ENCODE results near the gene SHC3.

The SHC3 gene

GRCh38 chr9:88983865-88984542 lies 194.6 kb downstream of the SHC3 start:
- Histone ChIP-seq H3K4me1 (ENCODE audit: insufficient read depth, low read length) (peaks cover 9% of the 10 kb centered on the region), H3K36me3 (ENCODE audit: insufficient read depth, low read length) (no peaks in the 10 kb centered on the region), H2AFZ (ENCODE audit: low read depth, low read length) (no peak overlapping the region), H3K9ac (ENCODE audit: low read depth, low read length) (no peak overlapping the region), H3K27ac (ENCODE audit: low read length) (no peak overlapping the region), H4K20me1 (ENCODE audit: insufficient read depth, low read length) (no peaks in the 10 kb centered on the region), H3K79me2 (ENCODE audit: insufficient read depth, low read length) (no peaks in the 10 kb centered on the region), H3K9me3 (ENCODE audit: insufficient read depth, low read length, severe bottlenecking) (peaks cover 3% of the 10 kb centered on the region), H3K27me3 (ENCODE audit: insufficient read depth, low read length, poor library complexity) (no peaks in the 10 kb centered on the region), H3K4me2 (ENCODE audit: insufficient read depth, low read length) (no peak overlapping the region), H3K4me3 (ENCODE audit: low read depth in 1 of 2, low read length in 2 of 2) (no peak overlapping the region)
- DNase-seq = no peak
- no peak for ATAC-seq (ENCODE audit: insufficient read depth, low read depth)
- TF ChIP-seq EZH2 (IDR thresholded peaks at IDR 0.05; ENCODE audit: borderline replicate concordance, low read depth, low read length, severe bottlenecking) (no peak), CTCF (IDR thresholded peaks at IDR 0.05; ENCODE audit: borderline replicate concordance, extremely low read depth, low read length, poor library complexity, severe bottlenecking) (no peak)

- ATAC-seq (ENCODE audit: insufficient read depth, low read depth) (no peak), DNase-seq (no peak)
- TF ChIP-seq EZH2 (IDR thresholded peaks at IDR 0.05; ENCODE audit: borderline replicate concordance, low read depth, low read length, severe bottlenecking) = no peak
These were observed 197.8 kb downstream of the SHC3 start for GRCh38 chr9:88980740-88981203.

GRCh38 chr9:88979791-88980190 lies 198.8 kb downstream of the SHC3 start:
- Histone ChIP-seq H4K20me1 (ENCODE audit: insufficient read depth, low read length) (no peaks in the 10 kb centered on the region), H3K4me1 (ENCODE audit: insufficient read depth, low read length) (no peaks in the 10 kb centered on the region), H3K9me3 (ENCODE audit: insufficient read depth, low read length, severe bottlenecking) (peaks cover 3% of the 10 kb centered on the region), H3K27ac (ENCODE audit: low read length) (no peak overlapping the region), H3K9ac (ENCODE audit: low read depth, low read length) (no peak overlapping the region), H3K4me2 (ENCODE audit: insufficient read depth, low read length) (no peak overlapping the region), H2AFZ (ENCODE audit: low read depth, low read length) (no peak overlapping the region), H3K36me3 (ENCODE audit: insufficient read depth, low read length) (no peaks in the 10 kb centered on the region), H3K27me3 (ENCODE audit: insufficient read depth, low read length, poor library complexity) (peaks cover 5% of the 10 kb centered on the region), H3K4me3 (ENCODE audit: low read depth in 1 of 2, low read length in 2 of 2) (no peak overlapping the region), H3K79me2 (ENCODE audit: insufficient read depth, low read length) (no peaks in the 10 kb centered on the region)
- TF ChIP-seq EZH2 (IDR thresholded peaks at IDR 0.05; ENCODE audit: borderline replicate concordance, low read depth, low read length, severe bottlenecking) = no peak
- no peak for TF ChIP-seq CTCF (IDR thresholded peaks at IDR 0.05; ENCODE audit: borderline replicate concordance, extremely low read depth, low read length, poor library complexity, severe bottlenecking)
- ATAC-seq (ENCODE audit: insufficient read depth, low read depth) (no peak), DNase-seq (no peak)

More at GRCh38 chr9:88980740-88981203, 197.8 kb downstream of the SHC3 start:
- Histone ChIP-seq H2AFZ (ENCODE audit: low read depth, low read length) (no peak overlapping the region), H3K27me3 (ENCODE audit: insufficient read depth, low read length, poor library complexity) (peaks cover 5% of the 10 kb centered on the region), H3K4me2 (ENCODE audit: insufficient read depth, low read length) (no peak overlapping the region), H3K9ac (ENCODE audit: low read depth, low read length) (no peak overlapping the region), H3K79me2 (ENCODE audit: insufficient read depth, low read length) (no peaks in the 10 kb centered on the region), H3K27ac (ENCODE audit: low read length) (no peak overlapping the region), H3K9me3 (ENCODE audit: insufficient read depth, low read length, severe bottlenecking) (peaks cover 3% of the 10 kb centered on the region), H3K36me3 (ENCODE audit: insufficient read depth, low read length) (no peaks in the 10 kb centered on the region), H3K4me1 (ENCODE audit: insufficient read depth, low read length) (no peaks in the 10 kb centered on the region), H4K20me1 (ENCODE audit: insufficient read depth, low read length) (no peaks in the 10 kb centered on the region), H3K4me3 (ENCODE audit: low read depth in 1 of 2, low read length in 2 of 2) (no peak overlapping the region)

GRCh38 chr9:88979021-88979420 lies 199.6 kb downstream of the SHC3 start:
- no peak overlapping the region for H3K27ac ChIP-seq (ENCODE audit: low read length)
- H3K4me3 ChIP-seq (ENCODE audit: low read depth in 1 of 2, low read length in 2 of 2) = no peak overlapping the region
- ATAC-seq (ENCODE audit: insufficient read depth, low read depth) (no peak), DNase-seq (no peak)
- H2AFZ ChIP-seq (ENCODE audit: low read depth, low read length) = no peak overlapping the region
- H3K4me1 ChIP-seq (ENCODE audit: insufficient read depth, low read length) = no peaks in the 10 kb centered on the region
- H3K36me3 ChIP-seq (ENCODE audit: insufficient read depth, low read length) = no peaks in the 10 kb centered on the region
- H3K79me2 ChIP-seq (ENCODE audit: insufficient read depth, low read length) = no peaks in the 10 kb centered on the region
- no peak for TF ChIP-seq EZH2 (IDR thresholded peaks at IDR 0.05; ENCODE audit: borderline replicate concordance, low read depth, low read length, severe bottlenecking)
- TF ChIP-seq CTCF (IDR thresholded peaks at IDR 0.05; ENCODE audit: borderline replicate concordance, extremely low read depth, low read length, poor library complexity, severe bottlenecking) = no peak
- peaks cover 3% of the 10 kb centered on the region for H3K9me3 ChIP-seq (ENCODE audit: insufficient read depth, low read length, severe bottlenecking)
- H3K9ac ChIP-seq (ENCODE audit: low read depth, low read length) = no peak overlapping the region
- H3K27me3 ChIP-seq (ENCODE audit: insufficient read depth, low read length, poor library complexity) = peaks cover 5% of the 10 kb centered on the region
- no peaks in the 10 kb centered on the region for H4K20me1 ChIP-seq (ENCODE audit: insufficient read depth, low read length)
- H3K4me2 ChIP-seq (ENCODE audit: insufficient read depth, low read length) = no peak overlapping the region

Data from DND-41 (cell line).